Uterus (tissue), 2 donors: ENCODE measurements around the gene METTL25.

Source experiments
- CTCF ChIP-seq, 4 experiments: fragments of 200-600 bp in 2 of 4; fragments of 450-650 bp in 2 of 4; sonication (generic) in 2 of 4; IDR thresholded peaks; one replicate each; pipeline ENCODE4 v1.5.1; 2016 to 2019; ENCODE audit warnings: antibody characterized with exemption in 4 of 4, mild to moderate bottlenecking in 2 of 4, moderate library complexity in 1 of 4
- POLR2A ChIP-seq, 2 donors: fragments of 450-650 bp; IDR thresholded peaks; one replicate each; pipeline ENCODE4 v1.6.1; 2016; ENCODE audit warnings: antibody characterized with exemption in 2 of 2, mild to moderate bottlenecking in 1 of 2, moderate library complexity in 1 of 2

- no peak for TF ChIP-seq CTCF (IDR thresholded peaks at IDR 0.05)
- TF ChIP-seq POLR2A (IDR thresholded peaks at IDR 0.05), result no peak
Measured at GRCh38 chr12:82426586-82426985, 68.3 kb downstream of the METTL25 start.
